SJSA1 (cell line): Measurements from ENCODE around the gene TGM3. TPM values are rescaled to one million over a fixed set of nuclear protein-coding genes. Genes with fewer than 3 reads are reported as not detected.
A peak's percentile ranks its signal among the peaks of the same experiment; 100 is the strongest.
"Not testable (repeated sequence)": the region's sequence is repeated elsewhere in the genome, so short reads cannot be mapped to it uniquely, and the experiment has no call there.

Source experiments
- DNase-seq, 2 experiments: peaks; one replicate each; pipeline ENCODE4 v3.0.0-alpha.2; 2015 to 2020; ENCODE audit warnings: low spot score in 2 of 2, low read depth in 1 of 2
- H3K27ac ChIP-seq: fragments of 250-450 bp; sonication (Bioruptor Pico); 2 replicates; pipeline ENCODE4 v1.5.1; 2020; ENCODE audit warnings: mild to moderate bottlenecking, moderate library complexity
- H3K27me3 ChIP-seq: fragments of 250-450 bp; sonication (Bioruptor Pico); replicated peaks from 2 replicates; pipeline ENCODE4 v1.5.1; 2020; ENCODE audit warnings: mild to moderate bottlenecking, moderate library complexity
- H3K36me3 ChIP-seq: fragments of 250-450 bp; sonication (Bioruptor Pico); 2 replicates; pipeline ENCODE4 v1.5.1; 2020; ENCODE audit warnings: mild to moderate bottlenecking
- H3K4me1 ChIP-seq: fragments of 250-450 bp; sonication (Bioruptor Pico); replicated peaks from 2 replicates; pipeline ENCODE4 v1.6.1; 2021; ENCODE audit warnings: mild to moderate bottlenecking
- H3K4me3 ChIP-seq: fragments of 250-450 bp; sonication (Bioruptor Pico); 2 replicates; pipeline ENCODE4 v1.5.1; 2020; ENCODE audit warnings: mild to moderate bottlenecking
- H3K9me3 ChIP-seq: fragments of 250-450 bp; sonication (Bioruptor Pico); replicated peaks from 2 replicates; pipeline ENCODE4 v1.5.1; 2020; ENCODE audit warnings: mild to moderate bottlenecking
- total RNA-seq: library from RNA; depleted of rRNA; stranded (reverse); fragments of >200 nt; shearing (Covaris generic); gene quantifications from 2 replicates; pipeline ENCODE4 v1.2.3, GENCODE V29; 2014

TGM3 gene
- total RNA-seq, 1 experiment from 2014 or later = 5.3 TPM

- not testable (repeated sequence) for H3K27ac ChIP-seq, DNase-seq, H3K9me3 ChIP-seq, H3K4me1 ChIP-seq, H3K4me3 ChIP-seq, H3K36me3 ChIP-seq, H3K27me3 ChIP-seq
Measured at GRCh38 chr20:2264621-2265374, 31.0 kb upstream of the TGM3 start.

- no peaks in the 10 kb centered on the region for H3K9me3 ChIP-seq
- H3K27me3 ChIP-seq = no peaks in the 10 kb centered on the region
- H3K36me3 ChIP-seq = no peaks in the 10 kb centered on the region
- H3K4me1 ChIP-seq = no peaks in the 10 kb centered on the region
- H3K27ac ChIP-seq = no peak overlapping the region
- no peak overlapping the region for H3K4me3 ChIP-seq
- DNase-seq = no peak
Measured at GRCh38 chr20:2273634-2274302, 22.0 kb upstream of the TGM3 start.

- Histone ChIP-seq H3K4me1 (no peaks in the 10 kb centered on the region), H3K27ac (no peak overlapping the region), H3K4me3 (no peak overlapping the region), H3K36me3 (no peaks in the 10 kb centered on the region), H3K9me3 (no peaks in the 10 kb centered on the region), H3K27me3 (no peaks in the 10 kb centered on the region)
- DNase-seq = no peak
Measured at GRCh38 chr20:2276015-2276414, 19.8 kb upstream of the TGM3 start.

- DNase-seq = peak in 1 of 2 experiments; percentile 27
Measured at GRCh38 chr20:2279253-2279779, 16.5 kb upstream of the TGM3 start.

GRCh38 chr20:2280082-2280481, 15.7 kb upstream of the TGM3 start:
- Histone ChIP-seq H3K36me3 (no peaks in the 10 kb centered on the region), H3K4me3 (no peak overlapping the region), H3K27ac (no peak overlapping the region), H3K4me1 (peaks cover 11% of the 10 kb centered on the region), H3K9me3 (no peaks in the 10 kb centered on the region), H3K27me3 (no peaks in the 10 kb centered on the region)
- peak in 1 of 2 experiments; percentile 8 for DNase-seq

More at GRCh38 chr20:2279253-2279779, 16.5 kb upstream of the TGM3 start:
- Histone ChIP-seq H3K36me3 (no peaks in the 10 kb centered on the region), H3K9me3 (no peaks in the 10 kb centered on the region), H3K4me1 (peaks cover 3% of the 10 kb centered on the region), H3K27ac (no peak overlapping the region), H3K27me3 (no peaks in the 10 kb centered on the region), H3K4me3 (no peak overlapping the region)

- Histone ChIP-seq H3K27ac (no peak overlapping the region), H3K4me3 (no peak overlapping the region), H3K36me3 (no peaks in the 10 kb centered on the region), H3K9me3 (no peaks in the 10 kb centered on the region), H3K27me3 (no peaks in the 10 kb centered on the region), H3K4me1 (peaks cover 19% of the 10 kb centered on the region)
- no peak for DNase-seq
Measured at GRCh38 chr20:2281563-2281962, 14.2 kb upstream of the TGM3 start.

GRCh38 chr20:2282181-2282580, 13.6 kb upstream of the TGM3 start:
- peaks cover 19% of the 10 kb centered on the region for H3K4me1 ChIP-seq
- no peaks in the 10 kb centered on the region for H3K27me3 ChIP-seq
- H3K27ac ChIP-seq = no peak overlapping the region
- no peak overlapping the region for H3K4me3 ChIP-seq
- H3K9me3 ChIP-seq = no peaks in the 10 kb centered on the region
- no peaks in the 10 kb centered on the region for H3K36me3 ChIP-seq
- peak in 1 of 2 experiments; percentile 25 for DNase-seq

- peaks cover 23% of the 10 kb centered on the region for H3K4me1 ChIP-seq
- H3K27me3 ChIP-seq = no peaks in the 10 kb centered on the region
- no peaks in the 10 kb centered on the region for H3K9me3 ChIP-seq
- H3K36me3 ChIP-seq = no peaks in the 10 kb centered on the region
- DNase-seq = peak in 1 of 2 experiments; percentile 50
- 0 out of 2 replicates have a peak overlapping the region, but pooled peaks have one; percentile 6 for H3K27ac ChIP-seq
- H3K4me3 ChIP-seq = no peak overlapping the region
Measured at GRCh38 chr20:2283706-2284423, 11.9 kb upstream of the TGM3 start.

- peaks cover 34% of the 10 kb centered on the region for H3K4me1 ChIP-seq
- H3K36me3 ChIP-seq = no peaks in the 10 kb centered on the region
- no peak overlapping the region for H3K4me3 ChIP-seq
- H3K27me3 ChIP-seq = no peaks in the 10 kb centered on the region
- peak overlapping the region; percentile 3; the same call in 1 of the 2 replicates for H3K27ac ChIP-seq
- no peak for DNase-seq
- no peaks in the 10 kb centered on the region for H3K9me3 ChIP-seq
Measured at GRCh38 chr20:2285193-2285592, 10.6 kb upstream of the TGM3 start.

- Histone ChIP-seq H3K27ac (0 out of 2 replicates have a peak overlapping the region, but pooled peaks have one; percentile 3), H3K4me3 (no peak overlapping the region), H3K9me3 (no peaks in the 10 kb centered on the region), H3K27me3 (no peaks in the 10 kb centered on the region), H3K36me3 (no peaks in the 10 kb centered on the region), H3K4me1 (peaks cover 34% of the 10 kb centered on the region)
- peak in 1 of 2 experiments; percentile 28 for DNase-seq
Measured at GRCh38 chr20:2285613-2286012, 10.2 kb upstream of the TGM3 start.

- no peaks in the 10 kb centered on the region for H3K36me3 ChIP-seq
- H3K27me3 ChIP-seq = no peaks in the 10 kb centered on the region
- DNase-seq = no peak
- H3K9me3 ChIP-seq = no peaks in the 10 kb centered on the region
- H3K4me1 ChIP-seq = peaks cover 44% of the 10 kb centered on the region
- H3K4me3 ChIP-seq = no peak overlapping the region
- no peak overlapping the region for H3K27ac ChIP-seq
Measured at GRCh38 chr20:2287504-2287903, 8.3 kb upstream of the TGM3 start.

- Histone ChIP-seq H3K27ac (no peak overlapping the region), H3K9me3 (no peaks in the 10 kb centered on the region), H3K4me3 (no peak overlapping the region), H3K27me3 (no peaks in the 10 kb centered on the region), H3K4me1 (peaks cover 57% of the 10 kb centered on the region), H3K36me3 (no peaks in the 10 kb centered on the region)
- DNase-seq = peak; percentile 34 to 45
Measured at GRCh38 chr20:2289475-2289874, 6.3 kb upstream of the TGM3 start.

- Histone ChIP-seq H3K27ac (no peak overlapping the region), H3K4me1 (peaks cover 57% of the 10 kb centered on the region), H3K9me3 (no peaks in the 10 kb centered on the region), H3K4me3 (no peak overlapping the region), H3K36me3 (no peaks in the 10 kb centered on the region), H3K27me3 (no peaks in the 10 kb centered on the region)
- peak in 1 of 2 experiments; percentile 25 for DNase-seq
Measured at GRCh38 chr20:2290486-2290885, 5.3 kb upstream of the TGM3 start.
